ENCODE data around the gene KDM8. TPM values are rescaled to one million over a fixed set of nuclear protein-coding genes. Genes with fewer than 3 reads are reported as not detected.
A peak's percentile ranks its signal among the peaks of the same experiment; 100 is the strongest.

Gene KDM8
- total and polyA plus RNA-seq, 9 of the 15 experiments (the other 6 are each of a cell fraction or from before 2014, with no cell fraction given), result 0.61 to 9.1 (median 5.4) TPM

- peak in 1 of 2 experiments; percentile 98; a peak in 2 of 4 replicates for TF ChIP-seq ZMIZ1 (IDR thresholded peaks at IDR 0.05; ENCODE audit: low read depth in 2 of 2, low read length in 2 of 2)
- TF ChIP-seq SP1 (CRISPR knock-in tag; IDR thresholded peaks at IDR 0.05), result peak; percentile 89; the same call in 1 of the 2 replicates
- TF ChIP-seq HDAC2 (IDR thresholded peaks at IDR 0.05), result 0 out of 2 replicates have a peak, but pooled peaks have one; percentile 66
- peak; percentile 61; the same call in 1 of the 2 replicates for TF ChIP-seq VEZF1 (CRISPR knock-in tag; IDR thresholded peaks at IDR 0.05)
- TF ChIP-seq CBX3 (IDR thresholded peaks at IDR 0.05; ENCODE audit: borderline replicate concordance in 1 of 2, low read length in 2 of 2), result 0 out of 3 replicates have a peak, but pooled peaks of 1 of the 2 experiments have one; percentile 12
- TF ChIP-seq ARID1B (IDR thresholded peaks at IDR 0.05), result 0 out of 2 replicates have a peak, but pooled peaks have one; percentile 14
- peak; percentile 82 for TF ChIP-seq ARID3A (IDR thresholded peaks at IDR 0.05; ENCODE audit: borderline replicate concordance, low read depth, low read length)
- no peak for TF ChIP-seq TRIM25 (IDR thresholded peaks at IDR 0.05; ENCODE audit: borderline replicate concordance)
- TF ChIP-seq CBX1 (IDR thresholded peaks at IDR 0.05; ENCODE audit: low read depth), result 0 out of 2 replicates have a peak, but pooled peaks have one; percentile 19
- TF ChIP-seq RBM25 (IDR thresholded peaks at IDR 0.05; ENCODE audit: low read depth, low read length, severe bottlenecking), result peak; percentile 63
- TF ChIP-seq NR2C2 (CRISPR knock-in tag; IDR thresholded peaks at IDR 0.05), result no peak
- TF ChIP-seq NR2C2 (tag; IDR thresholded peaks at IDR 0.05), result 0 out of 2 replicates have a peak, but pooled peaks have one; percentile 39
- no peak for TF ChIP-seq ZC3H11A (IDR thresholded peaks at IDR 0.05; ENCODE audit: low read depth, low read length)
- TF ChIP-seq ATF1 (CRISPR knock-in tag; IDR thresholded peaks at IDR 0.05), result peak; percentile 74
- TF ChIP-seq ATF1 (tag; IDR thresholded peaks at IDR 0.05), result no peak
Observed at GRCh38 chr16:27202923-27203506, 311 bp upstream of the KDM8 start (continued).

Measured in K562 (cell line).